GM18867 (cell line): ENCODE results near the gene KIF1B.
"Not testable (repeated sequence)": the region's sequence is repeated elsewhere in the genome, so short reads cannot be mapped to it uniquely, and the experiment has no call there.

Experiments used
- ATAC-seq: cut with Tn5 transposase; IDR thresholded peaks from one replicate; pipeline ENCODE4 v1.9.1; 2021; ENCODE audit warnings: mild to moderate bottlenecking, moderate library complexity; ENCODE audit not compliant: unreplicated experiment

KIF1B gene

GRCh38 chr1:10326251-10326650, 115.9 kb downstream of the KIF1B start:
- no peak for ATAC-seq

- ATAC-seq = no peak
These were observed 118.0 kb downstream of the KIF1B start for GRCh38 chr1:10328180-10328963.

GRCh38 chr1:10337436-10337835, 127.1 kb downstream of the KIF1B start:
- no peak for ATAC-seq

GRCh38 chr1:10338047-10338446, 127.7 kb downstream of the KIF1B start:
- no peak for ATAC-seq

- no peak for ATAC-seq
These were observed 128.2 kb downstream of the KIF1B start for GRCh38 chr1:10338611-10339010.

- no peak for ATAC-seq
These were observed 128.7 kb downstream of the KIF1B start for GRCh38 chr1:10339036-10339567.

GRCh38 chr1:10339815-10340214, 129.4 kb downstream of the KIF1B start:
- ATAC-seq = no peak

GRCh38 chr1:10340930-10341590, 130.7 kb downstream of the KIF1B start:
- no peak for ATAC-seq

- ATAC-seq = no peak
These were observed 136.7 kb downstream of the KIF1B start for GRCh38 chr1:10347109-10347508.

GRCh38 chr1:10353282-10353681, 142.9 kb downstream of the KIF1B start:
- ATAC-seq = no peak

- ATAC-seq = no peak
These were observed 143.3 kb downstream of the KIF1B start for GRCh38 chr1:10353693-10354092.

GRCh38 chr1:10360045-10360444, 149.7 kb downstream of the KIF1B start:
- ATAC-seq = no peak

- ATAC-seq = no peak
These were observed 151.1 kb downstream of the KIF1B start for GRCh38 chr1:10361515-10361914.

GRCh38 chr1:10368194-10368593, 157.8 kb downstream of the KIF1B start:
- ATAC-seq = no peak

GRCh38 chr1:10374442-10374860, 164.1 kb downstream of the KIF1B start:
- no peak for ATAC-seq

GRCh38 chr1:10377365-10378029, 167.1 kb downstream of the KIF1B start:
- not testable (repeated sequence) for ATAC-seq

- no peak for ATAC-seq
These were observed 167.9 kb downstream of the KIF1B start for GRCh38 chr1:10378081-10378841.

- no peak for ATAC-seq
These were observed 168.8 kb downstream of the KIF1B start for GRCh38 chr1:10379101-10379620.

- no peak for ATAC-seq
These were observed 169.3 kb downstream of the KIF1B start for GRCh38 chr1:10379676-10380075.

- no peak for ATAC-seq
These were observed 170.4 kb downstream of the KIF1B start for GRCh38 chr1:10380594-10381275.
